MCF 10A (cell line): ENCODE results near the gene APBA1. TPM values are rescaled to one million over a fixed set of nuclear protein-coding genes. Genes with fewer than 3 reads are reported as not detected.
"Not testable (repeated sequence)": the region's sequence is repeated elsewhere in the genome, so short reads cannot be mapped to it uniquely, and the experiment has no call there.

ENCODE experiments used
- BruUV-seq: library from RNA; stranded (reverse); fragments of 400-500 nt; replicated peaks from 2 replicates; lab custom pipeline; 2021; lab: Mats Ljungman, UMichigan
- CTCF ChIA-PET: fragments of 300-600 bp; sonication (Branson Sonifier 250); formaldehyde crosslinking; extraction: SDS; loops from one replicate; lab custom pipeline; 2021; ENCODE audit warnings: antibody characterized with exemption, inconsistent platforms; lab: Yijun Ruan, JAX
- POLR2A ChIA-PET: fragments of 300-600, 350-650 bp; sonication (Branson Sonifier 250); formaldehyde crosslinking; extraction: SDS; loops from one replicate; lab custom pipeline; 2020; ENCODE audit warnings: antibody characterized with exemption, inconsistent platforms; lab: Yijun Ruan, JAX
- DNase-seq: peaks from one replicate; pipeline ENCODE4 v3.0.0-alpha.2; 2018; ENCODE audit not compliant: unreplicated experiment
- H3K27ac Mint-ChIP-seq: one replicate; pipeline ENCODE4 v1.8.0; 2022; ENCODE audit warnings: mild to moderate bottlenecking, low read depth, mixed read lengths; ENCODE audit not compliant: unreplicated experiment
- H3K27me3 Mint-ChIP-seq: one replicate; pipeline ENCODE4 v1.8.0; 2022; ENCODE audit warnings: mixed read lengths; ENCODE audit not compliant: insufficient read depth, unreplicated experiment
- H3K36me3 Mint-ChIP-seq: one replicate; pipeline ENCODE4 v1.8.0; 2022; ENCODE audit warnings: mild to moderate bottlenecking, moderate library complexity, mixed read lengths; ENCODE audit not compliant: insufficient read depth, unreplicated experiment
- H3K4me1 Mint-ChIP-seq: one replicate; pipeline ENCODE4 v1.8.0; 2022; ENCODE audit warnings: mixed read lengths; ENCODE audit not compliant: insufficient read depth, unreplicated experiment
- H3K4me3 Mint-ChIP-seq: one replicate; pipeline ENCODE4 v1.8.0; 2022; ENCODE audit warnings: mild to moderate bottlenecking, moderate library complexity, mixed read lengths; ENCODE audit not compliant: unreplicated experiment
- H3K9me3 Mint-ChIP-seq: one replicate; pipeline ENCODE4 v1.8.0; 2022; ENCODE audit warnings: mixed read lengths; ENCODE audit not compliant: unreplicated experiment
- intact Hi-C: fragments of 100-400 bp; cut with micrococcal nuclease; formaldehyde crosslinking; loops from 2 replicates; pipeline ENCODE4 v1.14.1; 2022
- total RNA-seq: library from RNA; stranded (reverse); gene quantifications from 2 replicates; pipeline ENCODE4 v1.2.3, GENCODE V29; 2022
- TF ChIP-seq, protein P1 (sequence below): fragments of 200-600 bp; IDR thresholded peaks from one replicate; pipeline ENCODE4 v1.8.0; 2022; ENCODE audit warnings: antibody characterized with exemption, mild to moderate bottlenecking; ENCODE audit not compliant: unreplicated experiment

Gene APBA1
- total RNA-seq, 1 experiment from 2014 or later, result 0.07 TPM

DNA sequence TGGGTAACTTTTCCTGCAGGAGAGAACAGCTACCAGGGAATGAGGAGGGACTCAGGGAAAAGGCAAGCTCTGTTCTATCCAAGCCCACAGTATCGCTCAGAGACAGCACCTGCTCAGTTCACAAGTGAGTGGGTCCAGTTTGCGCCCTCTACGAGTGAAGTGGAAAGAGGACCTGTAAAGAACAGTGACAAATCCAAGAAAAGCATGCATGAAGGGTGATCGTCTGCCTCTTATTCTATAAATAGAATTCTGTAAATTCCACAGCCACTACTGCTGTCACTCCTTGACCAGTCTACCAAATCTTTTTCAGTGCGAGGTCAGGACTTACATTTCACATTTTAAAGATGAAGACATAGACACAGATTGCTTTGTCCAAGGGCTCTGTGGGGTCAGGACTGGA is 229.7 kb downstream of the APBA1 start:
- ChIA-PET CTCF (interaction anchor here (1.1 kb wide), 1 partner anchor 106 kb away, joined by 3 read pairs; no protein-coding TSS in a partner anchor), POLR2A (no interaction called here)
- DNase-seq, result no peak
- intact Hi-C loops, result no loop called here
- BruUV-seq, result no TSS peak
- no peaks in the 10 kb centered on the region for H3K9me3 Mint-ChIP-seq
- H3K4me3 Mint-ChIP-seq, result no peak overlapping the region
- H3K36me3 Mint-ChIP-seq, result no peaks in the 10 kb centered on the region
- no peaks in the 10 kb centered on the region for H3K4me1 Mint-ChIP-seq
- H3K27ac Mint-ChIP-seq, result no peak overlapping the region
- peaks cover 35% of the 10 kb centered on the region for H3K27me3 Mint-ChIP-seq
- TF ChIP-seq, protein P1, sequence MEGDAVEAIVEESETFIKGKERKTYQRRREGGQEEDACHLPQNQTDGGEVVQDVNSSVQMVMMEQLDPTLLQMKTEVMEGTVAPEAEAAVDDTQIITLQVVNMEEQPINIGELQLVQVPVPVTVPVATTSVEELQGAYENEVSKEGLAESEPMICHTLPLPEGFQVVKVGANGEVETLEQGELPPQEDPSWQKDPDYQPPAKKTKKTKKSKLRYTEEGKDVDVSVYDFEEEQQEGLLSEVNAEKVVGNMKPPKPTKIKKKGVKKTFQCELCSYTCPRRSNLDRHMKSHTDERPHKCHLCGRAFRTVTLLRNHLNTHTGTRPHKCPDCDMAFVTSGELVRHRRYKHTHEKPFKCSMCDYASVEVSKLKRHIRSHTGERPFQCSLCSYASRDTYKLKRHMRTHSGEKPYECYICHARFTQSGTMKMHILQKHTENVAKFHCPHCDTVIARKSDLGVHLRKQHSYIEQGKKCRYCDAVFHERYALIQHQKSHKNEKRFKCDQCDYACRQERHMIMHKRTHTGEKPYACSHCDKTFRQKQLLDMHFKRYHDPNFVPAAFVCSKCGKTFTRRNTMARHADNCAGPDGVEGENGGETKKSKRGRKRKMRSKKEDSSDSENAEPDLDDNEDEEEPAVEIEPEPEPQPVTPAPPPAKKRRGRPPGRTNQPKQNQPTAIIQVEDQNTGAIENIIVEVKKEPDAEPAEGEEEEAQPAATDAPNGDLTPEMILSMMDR, result no peak

DNA sequence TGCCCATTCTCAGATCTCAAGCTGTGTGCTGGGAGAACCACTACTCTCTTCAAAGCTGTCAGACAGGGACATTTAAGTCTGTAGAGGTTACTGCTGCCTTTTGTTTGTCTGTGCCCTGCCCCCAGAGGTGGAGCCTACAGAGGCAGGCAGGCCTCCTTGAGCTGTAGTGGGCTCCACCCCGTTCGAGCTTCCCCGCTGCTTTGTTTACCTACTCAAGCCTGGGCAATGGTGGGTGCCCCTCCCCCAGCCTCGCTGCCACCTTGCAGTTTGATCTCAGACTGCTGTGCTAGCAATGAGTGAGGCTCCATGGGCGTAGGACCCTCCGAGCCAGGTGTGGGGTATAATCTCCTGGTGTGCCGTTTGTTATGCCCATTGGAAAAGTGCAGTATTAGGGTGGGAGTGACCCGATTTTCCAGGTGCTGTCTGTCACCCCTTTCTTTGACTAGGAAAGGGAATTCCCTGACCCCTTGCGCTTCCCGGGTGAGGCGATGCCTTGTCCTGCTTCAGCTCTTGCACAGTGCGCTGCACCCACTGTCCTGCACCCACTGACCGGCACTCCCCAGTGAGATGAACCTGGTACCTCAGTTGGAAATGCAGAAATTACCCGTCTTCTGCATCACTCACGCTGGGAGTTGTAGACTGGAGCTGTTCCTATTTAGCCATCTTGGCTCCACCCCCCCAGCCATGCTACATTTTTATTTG is 231.8 kb downstream of the APBA1 start:
- H3K36me3 Mint-ChIP-seq, H3K9me3 Mint-ChIP-seq, POLR2A ChIA-PET, intact Hi-C loops, BruUV-seq, H3K4me3 Mint-ChIP-seq, H3K27ac Mint-ChIP-seq, H3K4me1 Mint-ChIP-seq, DNase-seq: not testable (repeated sequence)
- peaks cover 31% of the 10 kb centered on the region for H3K27me3 Mint-ChIP-seq
- CTCF ChIA-PET, result interaction anchor here (1.1 kb wide), 1 partner anchor 18 kb away, joined by 3 read pairs; no protein-coding TSS in a partner anchor

- intact Hi-C loops, H3K27ac Mint-ChIP-seq, BruUV-seq, H3K4me3 Mint-ChIP-seq, DNase-seq, POLR2A ChIA-PET, H3K4me1 Mint-ChIP-seq, H3K36me3 Mint-ChIP-seq, H3K9me3 Mint-ChIP-seq: not testable (repeated sequence)
- CTCF ChIA-PET, result interaction anchor here (0.9 kb wide), 1 partner anchor 18 kb away, joined by 3 read pairs; no protein-coding TSS in a partner anchor
- peaks cover 23% of the 10 kb centered on the region for H3K27me3 Mint-ChIP-seq
These were observed 232.5 kb downstream of the APBA1 start for GRCh38 chr9:69439654-69440053.

- Mint-ChIP-seq H3K27ac (no peak overlapping the region), H3K36me3 (no peaks in the 10 kb centered on the region), H3K4me3 (no peak overlapping the region), H3K9me3 (no peaks in the 10 kb centered on the region), H3K4me1 (no peaks in the 10 kb centered on the region), H3K27me3 (peaks cover 18% of the 10 kb centered on the region)
- BruUV-seq, result no TSS peak
- ChIA-PET CTCF (interaction anchor here (2.5 kb wide), 1 partner anchor 12 kb away, joined by 15 read pairs; no protein-coding TSS in a partner anchor), POLR2A (no interaction called here)
- TF ChIP-seq, protein P1, result no peak
- DNase-seq, result no peak
- intact Hi-C loops, result no loop called here
These were observed 238.2 kb downstream of the APBA1 start for GRCh38 chr9:69433968-69434367.

- intact Hi-C loops, result no loop called here
- CTCF ChIA-PET, result interaction anchor here (0.6 to 2.5 kb wide), 3 partner anchors 11 to 938 kb away, joined by 3 to 15 read pairs (median 3); no protein-coding TSS in a partner anchor
- Mint-ChIP-seq H3K27ac (no peak overlapping the region), H3K9me3 (no peaks in the 10 kb centered on the region), H3K36me3 (no peaks in the 10 kb centered on the region), H3K4me1 (no peaks in the 10 kb centered on the region), H3K27me3 (peaks cover 18% of the 10 kb centered on the region), H3K4me3 (no peak overlapping the region)
- POLR2A ChIA-PET, result no interaction called here
- TF ChIP-seq, protein P1, result no peak
- BruUV-seq, result no TSS peak
- DNase-seq, result no peak
These were observed 238.8 kb downstream of the APBA1 start for GRCh38 chr9:69433392-69433791.
